HG03432 (cell line): ENCODE measurements around the gene TEX13D.

Experiments used
- ATAC-seq: cut with Tn5 transposase; IDR thresholded peaks from one replicate; pipeline ENCODE4 v1.9.1; 2021; ENCODE audit warnings: mild to moderate bottlenecking, moderate library complexity; ENCODE audit not compliant: unreplicated experiment

The TEX13D gene

GRCh38 chrX:124347242-124347641 is 14.8 kb downstream of the TEX13D start:
- ATAC-seq, result no peak

GRCh38 chrX:124348182-124348581 is 15.7 kb downstream of the TEX13D start:
- ATAC-seq, result no peak

- ATAC-seq, result no peak
Measured at GRCh38 chrX:124348885-124349453, 16.5 kb downstream of the TEX13D start.

GRCh38 chrX:124354648-124355047 is 22.2 kb downstream of the TEX13D start:
- no peak for ATAC-seq

GRCh38 chrX:124358800-124359383 is 26.4 kb downstream of the TEX13D start:
- ATAC-seq, result peak; percentile 68

- no peak for ATAC-seq
Measured at GRCh38 chrX:124362072-124362471, 29.6 kb downstream of the TEX13D start.

GRCh38 chrX:124362761-124363160 is 30.3 kb downstream of the TEX13D start:
- ATAC-seq, result no peak

GRCh38 chrX:124369722-124370121 is 37.3 kb downstream of the TEX13D start:
- ATAC-seq, result no peak

- no peak for ATAC-seq
Measured at GRCh38 chrX:124373348-124373747, 40.9 kb downstream of the TEX13D start.

GRCh38 chrX:124378643-124379042 is 46.2 kb downstream of the TEX13D start:
- no peak for ATAC-seq

GRCh38 chrX:124383354-124383753 is 50.9 kb downstream of the TEX13D start:
- ATAC-seq, result no peak

- no peak for ATAC-seq
Measured at GRCh38 chrX:124386401-124386800, 53.9 kb downstream of the TEX13D start.
